HG03064 (cell line): ENCODE data around the gene METTL1.
"Not testable (repeated sequence)": the region's sequence is repeated elsewhere in the genome, so short reads cannot be mapped to it uniquely, and the experiment has no call there.

Experiments used
- ATAC-seq: cut with Tn5 transposase; IDR thresholded peaks from one replicate; pipeline ENCODE4 v1.9.1; 2021; ENCODE audit warnings: low read depth; ENCODE audit not compliant: unreplicated experiment

METTL1 gene

GRCh38 chr12:57800965-57801364 is 29.1 kb upstream of the METTL1 start:
- ATAC-seq, result no peak

DNA sequence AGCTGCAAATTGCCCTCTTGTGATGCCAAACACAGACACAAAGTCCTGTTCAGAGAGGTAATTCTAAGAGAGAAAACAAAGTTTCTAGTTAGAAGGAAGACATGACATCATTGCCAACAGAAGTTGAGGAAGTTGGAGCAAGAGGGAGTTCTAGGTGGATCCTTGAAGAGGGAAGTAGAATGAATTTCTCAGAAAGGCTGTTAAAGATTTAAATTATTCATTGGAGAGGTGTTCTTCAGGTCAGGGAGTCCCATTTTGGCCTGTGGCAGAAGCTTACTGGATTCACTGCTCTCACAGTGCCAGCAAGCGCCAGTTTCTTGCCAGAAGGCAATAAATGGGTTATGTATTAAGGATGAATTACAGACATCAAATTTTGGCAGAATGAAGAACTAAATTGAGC is 26.0 kb upstream of the METTL1 start:
- ATAC-seq, result no peak

DNA sequence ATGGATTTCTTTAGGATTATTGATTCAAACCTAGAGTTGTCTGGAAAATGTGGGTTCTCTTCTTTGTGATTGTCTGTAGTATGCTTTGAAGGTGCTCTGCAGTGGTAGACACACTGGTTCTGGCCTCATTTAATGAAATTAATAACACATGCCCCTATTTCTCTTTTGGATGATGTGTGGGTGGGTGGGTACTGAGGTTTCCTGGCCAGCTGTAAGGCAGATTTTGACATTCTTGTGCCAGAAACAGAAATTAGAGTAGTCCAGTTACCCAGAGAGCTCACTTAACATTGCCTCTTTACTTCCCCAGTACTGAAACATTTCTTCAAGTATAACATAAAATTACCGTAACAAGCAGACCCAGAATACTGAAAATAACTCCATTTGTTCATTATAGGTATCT is 25.1 kb upstream of the METTL1 start:
- ATAC-seq, result no peak

DNA sequence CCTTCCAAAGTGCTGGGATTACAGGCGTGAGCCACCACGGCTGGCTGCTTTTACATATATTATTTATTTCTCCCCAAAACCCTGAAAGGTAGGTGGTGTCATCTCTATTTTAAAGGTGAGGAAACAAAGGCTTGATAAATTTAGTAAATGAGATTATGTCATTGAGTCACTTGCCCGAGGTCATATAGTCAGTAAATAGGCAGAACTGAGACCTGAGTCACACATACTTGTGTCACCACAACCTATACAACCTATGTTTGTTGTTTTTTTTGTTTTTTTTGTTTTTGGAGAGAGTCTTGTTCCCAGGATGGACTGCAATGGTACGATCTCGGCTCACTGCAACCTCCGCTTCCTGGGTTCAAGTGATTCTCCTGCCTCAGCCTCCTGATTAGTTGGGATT is 23.4 kb upstream of the METTL1 start:
- ATAC-seq, result no peak

- ATAC-seq, result no peak
These were observed 22.0 kb upstream of the METTL1 start for GRCh38 chr12:57793920-57794319.

GRCh38 chr12:57783861-57784260 is 12.0 kb upstream of the METTL1 start:
- ATAC-seq, result no peak

- ATAC-seq, result no peak
These were observed 11.5 kb upstream of the METTL1 start for GRCh38 chr12:57783466-57783801.

DNA sequence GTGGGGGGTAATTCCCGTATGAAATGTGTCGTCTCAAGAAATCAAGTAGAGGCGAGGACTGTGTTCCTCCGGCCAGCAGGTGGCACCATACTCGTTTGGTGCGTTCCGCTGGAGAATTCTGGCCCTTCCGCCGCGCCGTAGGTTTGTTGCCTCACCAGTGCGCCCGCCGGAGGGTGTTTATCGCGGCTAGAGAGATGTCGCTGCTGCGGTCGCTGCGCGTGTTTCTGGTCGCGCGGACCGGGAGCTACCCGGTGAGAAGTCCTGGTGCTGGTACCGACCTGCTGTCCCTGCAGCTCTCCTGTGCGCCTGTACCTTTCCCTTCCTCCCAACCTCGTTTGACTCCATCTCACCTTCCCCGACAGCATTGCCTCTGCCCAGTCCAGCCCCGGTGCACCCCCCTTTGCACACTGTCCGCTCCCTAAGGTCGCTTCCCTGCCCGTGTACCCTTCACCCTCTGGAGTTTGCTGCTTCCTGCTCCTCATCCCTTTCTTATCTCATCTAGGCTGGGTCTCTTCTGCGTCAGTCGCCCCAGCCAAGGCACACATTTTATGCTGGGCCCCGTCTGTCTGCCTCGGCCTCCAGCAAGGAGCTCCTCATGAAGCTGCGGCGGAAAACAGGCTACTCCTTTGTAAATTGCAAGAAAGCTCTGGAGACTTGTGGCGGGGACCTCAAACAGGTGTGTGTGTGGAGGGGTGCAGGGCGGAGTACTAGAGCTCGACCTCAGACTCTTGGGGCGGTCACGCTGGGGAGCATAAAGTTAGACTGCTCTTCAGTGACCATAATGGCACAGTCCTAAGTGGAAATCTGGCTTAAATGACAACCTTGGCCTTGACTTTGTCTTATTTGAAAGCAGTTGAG is 10.9 kb upstream of the METTL1 start, which contains the start of gene TSFM:
TSFM (plus strand) TSS at position 180 of the 858 bp plus-strand sequence; CDS start at position 195, 15 bp downstream.
- peak; percentile 74 for ATAC-seq

DNA sequence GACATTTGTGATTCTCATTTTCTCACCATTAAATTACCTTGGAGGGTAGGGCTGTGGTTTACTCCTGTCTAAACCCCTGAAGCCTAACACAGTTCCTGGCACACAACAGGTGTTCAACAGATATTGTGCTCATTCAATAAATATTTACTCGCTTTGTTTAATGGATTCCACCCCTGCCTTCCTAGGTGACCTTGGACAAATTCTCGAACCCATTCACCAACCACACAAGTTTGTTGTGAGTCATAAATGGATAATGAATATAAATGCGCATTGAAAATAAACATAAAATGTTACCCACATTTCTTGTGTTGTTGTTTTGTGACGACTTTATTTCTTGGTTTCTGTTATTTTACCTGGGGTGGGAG is 10.3 kb upstream of the METTL1 start:
- no peak for ATAC-seq

GRCh38 chr12:57781801-57782200 is 9.9 kb upstream of the METTL1 start:
- no peak for ATAC-seq

- no peak for ATAC-seq
These were observed 9.3 kb upstream of the METTL1 start for GRCh38 chr12:57781244-57781643.

DNA sequence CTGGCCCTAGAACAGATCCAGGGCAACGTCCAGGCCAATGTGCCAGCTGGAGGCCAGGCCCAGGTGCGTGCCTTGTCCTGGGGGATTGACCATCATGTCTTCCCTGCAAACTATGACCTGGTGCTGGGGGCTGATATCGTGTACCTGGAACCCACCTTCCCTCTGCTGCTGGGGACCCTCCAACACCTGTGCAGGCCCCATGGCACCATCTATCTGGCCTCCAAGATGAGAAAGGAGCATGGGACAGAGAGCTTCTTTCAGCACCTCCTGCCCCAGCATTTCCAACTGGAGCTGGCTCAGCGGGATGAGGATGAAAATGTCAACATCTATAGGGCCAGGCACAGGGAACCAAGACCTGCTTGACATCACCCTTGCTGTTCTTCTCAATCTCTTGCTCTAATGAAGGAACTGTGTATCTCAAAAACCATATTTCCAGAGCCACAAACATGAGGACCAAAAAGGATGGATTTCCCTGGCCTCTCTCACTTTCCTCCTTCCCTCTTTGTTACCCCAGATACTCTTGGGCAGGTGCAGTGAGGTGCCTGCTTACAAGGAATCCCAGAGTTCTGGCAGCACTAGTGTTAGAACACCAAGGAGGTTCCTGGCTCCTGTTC is 8.5 kb upstream of the METTL1 start:
- no peak for ATAC-seq

GRCh38 chr12:57779736-57780135 is 7.8 kb upstream of the METTL1 start:
- ATAC-seq, result no peak

DNA sequence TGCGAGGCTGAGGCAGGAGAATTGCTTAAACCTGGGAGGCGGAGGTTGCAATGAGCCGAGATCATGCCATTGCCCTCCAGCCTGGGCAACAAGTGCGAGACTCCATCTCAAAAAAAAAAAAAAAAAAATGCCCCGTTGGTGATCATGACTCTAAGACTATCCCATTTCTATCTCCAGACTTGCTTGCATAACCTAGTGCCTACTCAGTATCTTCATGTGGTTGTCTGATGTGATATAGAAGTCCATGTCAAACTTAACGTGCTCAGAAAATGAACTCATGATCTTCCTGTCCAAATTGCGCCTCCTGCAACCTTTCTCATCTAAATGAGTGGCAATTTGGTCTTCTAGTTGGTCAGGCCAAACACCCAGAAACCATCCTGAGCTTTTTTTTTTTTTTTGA is 6.0 kb upstream of the METTL1 start:
- no peak for ATAC-seq

DNA sequence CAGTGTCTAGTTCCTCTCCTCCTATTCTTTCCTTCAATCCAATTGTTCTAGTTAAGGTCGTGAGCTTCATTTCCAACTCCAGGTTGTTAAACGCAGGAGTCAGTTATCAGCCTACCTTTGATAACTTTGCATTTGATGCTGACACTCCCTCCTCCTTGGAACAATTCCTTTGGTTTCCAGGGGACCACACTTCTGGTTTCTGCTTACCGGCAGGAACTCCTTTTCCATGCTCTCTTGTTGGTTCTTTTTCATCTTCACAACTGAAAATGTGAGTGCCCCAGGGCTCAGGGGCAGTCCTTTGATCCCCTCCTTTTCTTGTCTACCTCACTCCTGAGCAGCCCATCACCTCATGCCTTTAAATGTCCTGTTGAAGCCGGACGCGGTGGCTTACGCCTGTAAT is 5.5 kb upstream of the METTL1 start:
- no peak for ATAC-seq

GRCh38 chr12:57776247-57776587 is 4.3 kb upstream of the METTL1 start:
- ATAC-seq, result no peak

- no peak for ATAC-seq
These were observed 3.8 kb upstream of the METTL1 start for GRCh38 chr12:57775563-57776246.

GRCh38 chr12:57775044-57775443 is 3.1 kb upstream of the METTL1 start:
- no peak for ATAC-seq

GRCh38 chr12:57774634-57775033 is 2.7 kb upstream of the METTL1 start:
- not testable (repeated sequence) for ATAC-seq

GRCh38 chr12:57772429-57773322 is 771 bp upstream of the METTL1 start, which contains the start of gene EEF1AKMT3:
TSS of gene EEF1AKMT3 (plus strand) at chr12:57772614. CDS start at chr12:57772725, 111 bp downstream.
- peak; percentile 10 for ATAC-seq
